ENCODE results near the gene TTC33. TPM values are rescaled to one million over a fixed set of nuclear protein-coding genes. Genes with fewer than 3 reads are reported as not detected.

Gene TTC33, protein sequence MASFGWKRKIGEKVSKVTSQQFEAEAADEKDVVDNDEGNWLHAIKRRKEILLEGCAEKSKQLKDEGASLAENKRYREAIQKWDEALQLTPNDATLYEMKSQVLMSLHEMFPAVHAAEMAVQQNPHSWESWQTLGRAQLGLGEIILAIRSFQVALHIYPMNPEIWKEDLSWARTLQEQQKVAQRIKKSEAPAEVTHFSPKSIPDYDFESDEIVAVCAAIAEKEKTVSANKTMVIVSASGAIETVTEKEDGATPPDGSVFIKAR
- total RNA-seq (10 to 100 TPM in 1 of 2 donors, 1 to 10 TPM in 1; 9.3 to 30.5 TPM), polyA plus RNA-seq (1 to 10 TPM; 5.3 to 6.3 TPM)
- long read RNA-seq, donor 1, transcript TTC33-201 (5 exons, 2,612 nt) = major isoform, 5 of 12 reads
- long read RNA-seq, donor 1, partial matches to known transcripts = 6 of 12 reads
- long read RNA-seq, donor 1, other reads (novel, unspliced or antisense) = 0 of 12 reads
- long read RNA-seq, donor 2, partial matches to known transcripts = 0 of 1 reads
- long read RNA-seq, donor 2, other reads (novel, unspliced or antisense) = 0 of 1 reads
- long read RNA-seq, donor 3, partial matches to known transcripts = 0 of 4 reads
- long read RNA-seq, donor 3, other reads (novel, unspliced or antisense) = 0 of 4 reads
- long read RNA-seq, donor 4 = 0 reads
- long read RNA-seq, donor 5, partial matches to known transcripts = 6 of 9 reads
- long read RNA-seq, donor 5, other reads (novel, unspliced or antisense) = 0 of 9 reads

- TF ChIP-seq, protein P1, sequence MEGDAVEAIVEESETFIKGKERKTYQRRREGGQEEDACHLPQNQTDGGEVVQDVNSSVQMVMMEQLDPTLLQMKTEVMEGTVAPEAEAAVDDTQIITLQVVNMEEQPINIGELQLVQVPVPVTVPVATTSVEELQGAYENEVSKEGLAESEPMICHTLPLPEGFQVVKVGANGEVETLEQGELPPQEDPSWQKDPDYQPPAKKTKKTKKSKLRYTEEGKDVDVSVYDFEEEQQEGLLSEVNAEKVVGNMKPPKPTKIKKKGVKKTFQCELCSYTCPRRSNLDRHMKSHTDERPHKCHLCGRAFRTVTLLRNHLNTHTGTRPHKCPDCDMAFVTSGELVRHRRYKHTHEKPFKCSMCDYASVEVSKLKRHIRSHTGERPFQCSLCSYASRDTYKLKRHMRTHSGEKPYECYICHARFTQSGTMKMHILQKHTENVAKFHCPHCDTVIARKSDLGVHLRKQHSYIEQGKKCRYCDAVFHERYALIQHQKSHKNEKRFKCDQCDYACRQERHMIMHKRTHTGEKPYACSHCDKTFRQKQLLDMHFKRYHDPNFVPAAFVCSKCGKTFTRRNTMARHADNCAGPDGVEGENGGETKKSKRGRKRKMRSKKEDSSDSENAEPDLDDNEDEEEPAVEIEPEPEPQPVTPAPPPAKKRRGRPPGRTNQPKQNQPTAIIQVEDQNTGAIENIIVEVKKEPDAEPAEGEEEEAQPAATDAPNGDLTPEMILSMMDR (IDR thresholded peaks at IDR 0.05; ENCODE audit: control extremely low read depth, extremely low read depth) = peak; percentile 56
- peak within 1 kb of the TSS; percentile 95 for H3K4me3 ChIP-seq
- WGBS, 2 donors = 6 to 7% methylated on average over 77 to 80 of the region's 80 CpGs
- H3K36me3 ChIP-seq (ENCODE audit: control insufficient read depth in 4 of 4, insufficient read depth in 4 of 4, low read length in 4 of 4) = peaks cover 0 to 3% (median 2%) of the 10 kb centered on the region in 4 donors
- no peaks in the 10 kb centered on the region for H3K27me3 ChIP-seq (ENCODE audit: control insufficient read depth in 3 of 3, insufficient read depth in 3 of 3, low read length in 2 of 3)
- peak within 1 kb of the TSS; percentile 78 to 97 for H3K9ac ChIP-seq (ENCODE audit: insufficient read depth in 1 of 2, low read length in 2 of 2)
- no peaks in the 10 kb centered on the region for H3K9me3 ChIP-seq (ENCODE audit: control insufficient read depth in 4 of 4, insufficient read depth in 3 of 4, low read length in 3 of 4)
- DNase-seq (peak; percentile 97 to 98 (median 97)), ATAC-seq (ENCODE audit: insufficient read depth, low FRiP score) (peak; percentile 97)
- peaks cover 0 to 12% (median 0%) of the 10 kb centered on the region in 5 donors for H3K4me1 ChIP-seq (ENCODE audit: control insufficient read depth in 5 of 5, insufficient read depth in 5 of 5, low read length in 5 of 5)
- peak within 1 kb of the TSS; percentile 88 to 90 for H3K27ac ChIP-seq (ENCODE audit: low read depth in 1 of 2, low read length in 1 of 2)
These were observed at the start of gene TTC33 for GRCh38 chr5:40755407-40756365. TSS of gene TTC33 (minus strand) at chr5:40755961. CDS start at chr5:40747018, 8,943 bp downstream.

DNA sequence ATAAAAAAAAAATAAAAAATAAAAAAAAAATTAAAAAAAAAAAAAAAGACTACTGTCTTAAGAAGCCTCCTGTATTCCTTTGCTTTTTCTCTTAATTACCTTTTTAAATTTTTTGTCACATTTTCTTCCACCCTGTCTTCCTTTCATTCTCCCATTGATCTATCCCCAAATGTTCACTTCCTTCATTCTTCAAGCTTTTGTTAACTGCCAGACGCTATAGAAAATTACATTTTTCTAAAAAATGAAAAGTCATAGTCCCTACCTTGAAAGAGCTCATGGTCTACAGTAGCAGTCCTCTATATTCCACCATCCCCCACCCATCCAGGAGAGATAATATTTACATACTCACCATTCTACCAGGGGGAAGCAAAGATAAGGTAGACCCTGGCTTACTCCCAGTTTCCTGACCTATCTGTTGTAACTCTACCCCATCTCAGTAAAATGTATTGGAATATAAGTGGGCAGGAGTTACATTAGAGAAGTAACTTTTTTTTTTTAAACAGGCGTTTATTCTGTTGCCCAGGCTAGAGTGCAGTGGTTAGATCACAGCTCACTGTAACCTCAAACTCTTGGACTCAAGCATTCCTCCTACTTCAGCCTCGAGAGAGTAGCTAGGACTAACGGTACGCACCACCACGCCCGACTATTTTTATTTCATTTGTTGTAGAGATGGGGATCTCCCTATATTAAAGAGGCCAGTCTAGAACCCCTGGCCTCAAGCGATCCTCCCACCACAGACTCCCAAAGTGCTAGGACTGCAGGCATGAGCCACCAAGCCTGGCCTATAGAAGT is 46.2 kb upstream of the TTC33 start:
- Histone ChIP-seq H3K9ac (ENCODE audit: insufficient read depth in 1 of 2, low read length in 2 of 2) (no peak overlapping the region), H3K9me3 (ENCODE audit: control insufficient read depth in 4 of 4, insufficient read depth in 3 of 4, low read length in 3 of 4) (peaks cover 0 to 2% (median 0%) of the 10 kb centered on the region in 4 donors), H3K4me1 (ENCODE audit: control insufficient read depth in 5 of 5, insufficient read depth in 5 of 5, low read length in 5 of 5) (peaks cover 0 to 12% (median 0%) of the 10 kb centered on the region in 5 donors), H3K4me3 (no peak overlapping the region), H3K27ac (ENCODE audit: low read depth in 1 of 2, low read length in 1 of 2) (no peak overlapping the region), H3K36me3 (ENCODE audit: control insufficient read depth in 4 of 4, insufficient read depth in 4 of 4, low read length in 4 of 4) (no peaks in the 10 kb centered on the region), H3K27me3 (ENCODE audit: control insufficient read depth in 3 of 3, insufficient read depth in 3 of 3, low read length in 2 of 3) (no peaks in the 10 kb centered on the region)
- TF ChIP-seq, protein P1 (IDR thresholded peaks at IDR 0.05; ENCODE audit: control extremely low read depth, extremely low read depth) = no peak
- WGBS, 2 donors = 79 to 82% methylated on average over 8 of the region's 8 CpGs
- ATAC-seq (ENCODE audit: insufficient read depth, low FRiP score) (no peak), DNase-seq (no peak)

DNA sequence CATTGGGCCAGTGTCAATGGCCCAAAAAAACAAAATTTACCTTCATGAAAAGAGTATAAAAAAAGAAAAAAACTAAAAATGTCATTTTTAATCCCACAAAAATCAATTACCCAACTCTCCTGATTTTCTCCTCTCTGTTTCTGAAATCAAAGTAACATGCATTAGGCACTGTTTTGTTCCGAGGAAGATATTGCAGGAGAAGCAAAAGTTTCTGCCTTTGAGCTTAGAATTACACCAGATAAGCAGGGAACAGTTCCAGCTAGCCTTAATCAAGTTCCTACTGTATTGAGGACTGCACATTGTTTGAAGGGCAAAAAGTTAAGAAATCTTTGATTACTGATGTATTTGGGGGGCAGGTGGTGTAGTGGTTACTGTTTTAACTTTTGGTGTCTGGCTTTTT is 43.5 kb upstream of the TTC33 start:
- DNase-seq = peak in 2 of 3 donors; percentile 30 to 39
- no peak for ATAC-seq (ENCODE audit: insufficient read depth, low FRiP score)
- Histone ChIP-seq H3K9me3 (ENCODE audit: control insufficient read depth in 4 of 4, insufficient read depth in 3 of 4, low read length in 3 of 4) (peaks cover 0 to 2% (median 0%) of the 10 kb centered on the region in 4 donors), H3K9ac (ENCODE audit: insufficient read depth in 1 of 2, low read length in 2 of 2) (peak overlapping the region in 1 of 2 donors; percentile 70), H3K36me3 (ENCODE audit: control insufficient read depth in 4 of 4, insufficient read depth in 4 of 4, low read length in 4 of 4) (peaks cover 0 to 4% (median 0%) of the 10 kb centered on the region in 4 donors), H3K4me3 (no peak overlapping the region), H3K27ac (ENCODE audit: low read depth in 1 of 2, low read length in 1 of 2) (no peak overlapping the region), H3K4me1 (ENCODE audit: control insufficient read depth in 5 of 5, insufficient read depth in 5 of 5, low read length in 5 of 5) (peaks cover 0 to 20% (median 3%) of the 10 kb centered on the region in 5 donors), H3K27me3 (ENCODE audit: control insufficient read depth in 3 of 3, insufficient read depth in 3 of 3, low read length in 2 of 3) (no peaks in the 10 kb centered on the region)
- TF ChIP-seq, protein P1 (IDR thresholded peaks at IDR 0.05; ENCODE audit: control extremely low read depth, extremely low read depth) = no peak
- WGBS, 2 donors = 0 to 43% methylated on average over 1 of the region's 1 CpG
